Hepatocyte (in vitro differentiated cells): ENCODE measurements around the gene MRPL9.
"Not testable (repeated sequence)": the region's sequence is repeated elsewhere in the genome, so short reads cannot be mapped to it uniquely, and the experiment has no call there.

ENCODE experiments used
- EZH2 ChIP-seq: fragments of 200-600 bp; sonication (generic); IDR thresholded peaks from 2 replicates; pipeline ENCODE4 v1.6.1; 2016; ENCODE audit warnings: antibody characterized with exemption, mild to moderate bottlenecking, borderline replicate concordance
- TF ChIP-seq, protein P1 (sequence below): fragments of 200-600 bp; sonication (generic); IDR thresholded peaks from 2 replicates; pipeline ENCODE4 v1.5.1; 2016; ENCODE audit warnings: antibody characterized with exemption, mild to moderate bottlenecking; ENCODE audit not compliant: poor library complexity

- TF ChIP-seq, protein P1, sequence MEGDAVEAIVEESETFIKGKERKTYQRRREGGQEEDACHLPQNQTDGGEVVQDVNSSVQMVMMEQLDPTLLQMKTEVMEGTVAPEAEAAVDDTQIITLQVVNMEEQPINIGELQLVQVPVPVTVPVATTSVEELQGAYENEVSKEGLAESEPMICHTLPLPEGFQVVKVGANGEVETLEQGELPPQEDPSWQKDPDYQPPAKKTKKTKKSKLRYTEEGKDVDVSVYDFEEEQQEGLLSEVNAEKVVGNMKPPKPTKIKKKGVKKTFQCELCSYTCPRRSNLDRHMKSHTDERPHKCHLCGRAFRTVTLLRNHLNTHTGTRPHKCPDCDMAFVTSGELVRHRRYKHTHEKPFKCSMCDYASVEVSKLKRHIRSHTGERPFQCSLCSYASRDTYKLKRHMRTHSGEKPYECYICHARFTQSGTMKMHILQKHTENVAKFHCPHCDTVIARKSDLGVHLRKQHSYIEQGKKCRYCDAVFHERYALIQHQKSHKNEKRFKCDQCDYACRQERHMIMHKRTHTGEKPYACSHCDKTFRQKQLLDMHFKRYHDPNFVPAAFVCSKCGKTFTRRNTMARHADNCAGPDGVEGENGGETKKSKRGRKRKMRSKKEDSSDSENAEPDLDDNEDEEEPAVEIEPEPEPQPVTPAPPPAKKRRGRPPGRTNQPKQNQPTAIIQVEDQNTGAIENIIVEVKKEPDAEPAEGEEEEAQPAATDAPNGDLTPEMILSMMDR = not testable (repeated sequence)
- not testable (repeated sequence) for TF ChIP-seq EZH2
These were observed 6.0 kb upstream of the MRPL9 start for GRCh38 chr1:151769270-151769669.
